Umbilical cord (tissue), 2 donors: Measurements from ENCODE around the gene HTR6. TPM values are rescaled to one million over a fixed set of nuclear protein-coding genes. Genes with fewer than 3 reads are reported as not detected.
"Not testable (repeated sequence)": the region's sequence is repeated elsewhere in the genome, so short reads cannot be mapped to it uniquely, and the experiment has no call there.

Source experiments
- DNase-seq: peaks from one replicate; pipeline ENCODE4 v3.0.0-alpha.2; 2015; ENCODE audit warnings: low spot score
- total RNA-seq: library from RNA; depleted of rRNA; stranded (reverse); fragments of >200 nt; gene quantifications from one replicate; pipeline ENCODE4 v1.2.3, GENCODE V29; 2014; ENCODE audit warnings: low replicate concordance; ENCODE audit not compliant: insufficient read depth

The HTR6 gene
- total RNA-seq, 1 donor from 2014 or later: not detected

GRCh38 chr1:19637606-19638005, 27.1 kb upstream of the HTR6 start:
- no peak for DNase-seq

DNA sequence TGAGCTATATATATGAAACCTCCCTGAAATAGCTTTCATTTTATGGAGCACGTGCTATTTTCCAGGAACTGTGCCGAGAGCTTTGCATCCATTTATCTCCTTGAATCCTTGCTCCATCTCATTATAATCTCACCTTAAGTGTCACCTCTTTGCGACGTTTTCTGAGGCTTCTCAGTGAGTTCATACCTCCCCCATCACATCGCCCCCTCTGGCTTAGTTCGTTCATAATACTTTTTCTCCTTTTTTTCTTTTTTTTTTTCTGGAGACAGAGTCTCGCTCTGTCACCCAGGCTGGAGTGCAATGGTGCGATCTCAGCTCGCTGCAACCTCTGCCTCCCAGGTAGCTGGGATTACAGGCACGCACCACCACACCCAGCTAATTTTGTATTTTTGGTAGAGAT, 25.4 kb upstream of the HTR6 start:
- DNase-seq: not testable (repeated sequence)

DNA sequence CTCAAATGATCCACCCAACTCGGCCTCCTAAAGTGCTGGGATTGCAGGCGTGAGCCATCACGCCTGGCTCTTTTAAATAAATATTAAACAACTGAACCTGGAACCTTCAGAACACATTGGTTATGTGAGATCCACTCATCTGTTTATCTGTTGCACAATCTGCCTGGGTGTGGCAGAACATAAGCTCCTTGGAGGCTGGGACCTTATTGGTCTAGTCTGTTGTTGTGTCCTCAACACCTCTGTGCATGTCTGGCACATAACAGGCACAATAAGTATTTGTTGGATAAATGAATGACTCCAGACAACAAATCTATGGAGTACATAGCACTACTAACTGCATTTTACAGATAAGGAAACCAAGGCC, 24.7 kb upstream of the HTR6 start:
- no peak for DNase-seq

DNA sequence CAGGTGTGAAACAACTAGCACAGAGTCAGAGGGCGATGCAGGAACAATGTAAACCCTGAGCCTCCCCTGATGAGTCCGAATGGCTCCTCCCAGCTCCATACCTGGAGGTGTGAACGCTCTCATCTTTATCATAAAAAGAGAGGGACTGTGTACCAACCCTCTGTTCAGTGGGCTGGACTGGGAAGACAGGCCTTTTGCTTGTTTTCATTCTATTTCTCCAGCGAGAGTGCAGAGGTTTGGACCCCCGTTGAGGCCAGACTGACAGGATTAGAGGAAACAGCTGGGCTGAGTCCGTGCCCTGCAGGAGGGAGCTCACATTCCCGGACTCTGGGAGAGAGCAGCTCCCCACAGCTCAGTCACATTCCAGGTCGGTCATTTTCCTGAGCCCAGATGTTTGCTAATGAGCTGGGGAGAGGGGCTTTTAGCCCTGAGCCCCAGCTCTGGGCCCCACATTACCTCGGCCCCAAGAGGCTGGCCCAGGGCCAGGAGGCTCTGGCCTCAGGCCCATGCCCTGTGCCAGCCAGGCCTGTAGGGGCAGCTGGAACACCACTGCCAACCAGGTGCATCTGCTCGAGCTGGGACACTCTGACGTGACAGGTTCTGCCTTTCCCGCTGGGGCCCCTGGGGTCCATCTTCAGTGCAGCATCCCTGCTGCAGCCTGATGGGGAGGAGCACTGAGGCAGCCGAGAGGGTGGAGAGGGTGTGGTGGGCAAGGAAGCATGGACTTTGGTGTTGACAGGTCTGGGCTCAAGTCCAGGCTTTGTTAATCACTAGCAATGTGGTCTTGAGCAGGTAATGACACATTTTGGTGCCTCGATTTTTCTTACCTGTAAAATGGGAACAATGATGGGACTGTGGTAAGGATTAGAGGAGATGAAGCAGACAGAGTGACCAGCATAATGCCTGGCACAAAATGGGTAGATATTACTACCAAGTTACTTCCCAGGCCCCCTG, 24.0 kb upstream of the HTR6 start:
- no peak for DNase-seq

DNA sequence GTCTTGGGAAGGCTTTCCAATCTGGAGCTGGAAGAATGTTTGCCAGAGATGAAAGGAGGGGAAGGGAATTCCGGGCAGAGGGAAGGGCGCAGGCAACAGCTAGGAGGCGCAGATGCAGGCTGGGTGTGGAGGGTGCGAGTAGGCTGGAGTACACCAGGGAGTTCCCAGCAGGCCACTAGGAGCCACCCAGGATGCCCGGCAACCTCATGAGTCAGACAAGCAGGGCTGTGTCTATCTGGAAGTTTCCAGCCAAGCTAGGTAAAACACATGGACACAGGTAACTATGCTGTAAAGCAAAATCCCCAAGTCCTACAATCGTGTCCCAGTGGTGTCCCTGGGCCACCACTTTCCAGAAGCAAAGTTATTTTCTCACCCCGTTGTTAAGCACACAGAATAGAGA, 21.6 kb upstream of the HTR6 start:
- no peak for DNase-seq

- DNase-seq: peak; percentile 52
Observed at GRCh38 chr1:19643602-19644394, 20.9 kb upstream of the HTR6 start, which contains the start of gene NBL1. NBL1 (plus strand) TSS chr1:19644311; CDS start chr1:19655031, 10,720 bp downstream.

- no peak for DNase-seq
Observed at GRCh38 chr1:19644395-19644680, 20.3 kb upstream of the HTR6 start.

GRCh38 chr1:19644681-19645410, 19.8 kb upstream of the HTR6 start:
- DNase-seq: peak; percentile 27

DNA sequence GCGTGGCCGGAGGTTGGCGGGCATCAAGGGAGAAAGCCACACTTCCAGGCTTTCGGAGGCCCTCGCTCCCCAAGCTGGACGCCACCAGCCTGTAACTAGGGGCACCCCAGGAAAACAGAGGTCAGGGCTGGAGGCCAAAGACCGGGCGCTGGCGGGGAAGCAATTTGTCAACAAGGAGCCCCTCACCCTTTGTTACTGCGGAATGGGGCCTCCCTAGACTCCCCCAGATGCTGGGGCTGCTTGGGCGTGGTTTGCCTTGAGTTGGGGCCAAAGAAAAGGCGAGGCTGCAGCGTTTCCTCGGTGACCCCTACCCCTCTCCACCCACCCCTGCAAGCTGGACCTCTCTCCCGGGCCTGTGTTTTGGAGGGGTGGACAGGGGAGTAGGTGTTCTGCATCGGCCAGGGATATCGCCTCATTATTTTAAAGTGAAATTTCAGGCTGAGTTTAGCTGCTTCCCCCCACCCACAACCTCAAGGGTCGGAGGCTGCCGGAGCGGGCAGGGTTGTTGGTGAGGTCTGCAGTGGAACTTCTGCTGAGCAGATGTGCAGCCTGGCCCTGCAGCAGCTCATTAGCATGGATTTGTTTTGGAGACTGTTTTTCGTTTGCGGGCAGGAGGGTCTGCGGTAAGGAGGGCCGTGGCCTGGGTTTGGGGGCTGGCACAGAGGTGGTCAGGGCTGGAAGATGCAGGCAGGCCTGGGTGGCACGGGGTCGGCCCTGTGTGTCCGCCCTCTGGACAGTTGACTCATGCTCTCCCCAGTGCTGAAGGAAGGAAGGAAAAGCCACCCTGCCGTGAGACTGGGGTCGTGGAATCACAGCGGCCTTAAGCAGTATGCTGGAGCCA, 19.0 kb upstream of the HTR6 start:
- DNase-seq: no peak

- no peak for DNase-seq
Observed at GRCh38 chr1:19646377-19647319, 18.0 kb upstream of the HTR6 start.

GRCh38 chr1:19647643-19648042, 17.0 kb upstream of the HTR6 start:
- DNase-seq: no peak

GRCh38 chr1:19648239-19648638, 16.4 kb upstream of the HTR6 start:
- no peak for DNase-seq

DNA sequence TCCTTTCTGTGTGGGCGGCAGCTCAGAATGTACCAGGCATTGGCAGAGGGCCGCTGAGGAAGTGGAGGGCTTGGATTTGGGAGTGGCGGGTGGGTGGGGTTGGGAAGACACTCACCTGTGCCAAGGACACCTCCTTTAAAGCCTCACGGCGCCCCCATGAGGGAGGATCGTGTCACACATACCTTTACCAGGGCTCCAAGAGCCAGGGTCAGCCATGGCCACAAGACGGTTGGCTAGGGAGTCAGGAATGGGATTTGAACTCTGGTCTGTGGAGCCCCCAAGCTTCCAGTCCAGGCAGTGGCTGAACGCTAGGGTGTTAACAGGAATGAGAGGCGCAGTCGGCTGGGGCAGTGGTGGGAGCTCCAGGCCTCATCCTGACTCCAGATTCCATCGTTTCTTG, 16.0 kb upstream of the HTR6 start:
- DNase-seq: no peak

GRCh38 chr1:19650416-19651140, 14.1 kb upstream of the HTR6 start:
- DNase-seq: no peak

GRCh38 chr1:19651141-19651737, 13.4 kb upstream of the HTR6 start:
- DNase-seq: peak; percentile 57

- no peak for DNase-seq
Observed at GRCh38 chr1:19654386-19654785, 10.3 kb upstream of the HTR6 start.

GRCh38 chr1:19654886-19655717, 9.6 kb upstream of the HTR6 start:
- no peak for DNase-seq

GRCh38 chr1:19655718-19656080, 9.0 kb upstream of the HTR6 start:
- DNase-seq: no peak
